Nephron (organoid): ENCODE measurements around the gene KIAA0825.

ENCODE experiments used
- H3K27ac Mint-ChIP-seq, 3 experiments: 2 replicates each; pipeline ENCODE4 v1.8.0; 2020; ENCODE audit warnings: mixed read lengths in 3 of 3, mild to moderate bottlenecking in 2 of 3, moderate library complexity in 1 of 3
- H3K27me3 Mint-ChIP-seq: 2 replicates; pipeline ENCODE4 v1.8.0; 2021; ENCODE audit warnings: low read depth, mild to moderate bottlenecking, moderate library complexity, mixed read lengths
- H3K36me3 Mint-ChIP-seq: 2 replicates; pipeline ENCODE4 v1.8.0; 2020; ENCODE audit warnings: low read depth, mixed read lengths
- H3K4me1 Mint-ChIP-seq: 2 replicates; pipeline ENCODE4 v1.8.0; 2020; ENCODE audit warnings: mixed read lengths
- H3K4me3 Mint-ChIP-seq, 3 experiments: 2 replicates each; pipeline ENCODE4 v1.8.0; 2020; ENCODE audit warnings: mild to moderate bottlenecking in 3 of 3, mixed read lengths in 3 of 3, moderate library complexity in 2 of 3
- H3K9me3 Mint-ChIP-seq: 2 replicates; pipeline ENCODE4 v1.8.0; 2020; ENCODE audit warnings: mixed read lengths
- CTCF ChIP-seq, 3 experiments: fragments of 200-600 bp; sonication (generic); IDR thresholded peaks; one replicate each; pipeline ENCODE4 v1.5.0; 2021; ENCODE audit warnings: antibody characterized with exemption in 3 of 3; ENCODE audit not compliant: unreplicated experiment in 3 of 3

KIAA0825 gene

GRCh38 chr5:94192658-94193391 is 425.6 kb downstream of the KIAA0825 start:
- Mint-ChIP-seq H3K27me3 (no peaks in the 10 kb centered on the region), H3K4me1 (peaks cover 5% of the 10 kb centered on the region), H3K9me3 (no peaks in the 10 kb centered on the region), H3K36me3 (no peaks in the 10 kb centered on the region), H3K4me3 (no peak overlapping the region), H3K27ac (no peak overlapping the region)
- TF ChIP-seq CTCF (IDR thresholded peaks at IDR 0.05; ENCODE audit: unreplicated experiment in 3 of 3): no peak

GRCh38 chr5:94191604-94192003 is 426.8 kb downstream of the KIAA0825 start:
- Mint-ChIP-seq H3K36me3 (no peaks in the 10 kb centered on the region), H3K9me3 (peaks cover 4% of the 10 kb centered on the region), H3K27me3 (no peaks in the 10 kb centered on the region), H3K4me1 (peaks cover 5% of the 10 kb centered on the region), H3K27ac (peak overlapping the region; percentile 3 to 67 (median 20)), H3K4me3 (peak overlapping the region in 1 of 3 experiments; percentile 16)
- no peak for TF ChIP-seq CTCF (IDR thresholded peaks at IDR 0.05; ENCODE audit: unreplicated experiment in 3 of 3)

GRCh38 chr5:94188725-94189124 is 429.7 kb downstream of the KIAA0825 start:
- Mint-ChIP-seq H3K27ac (no peak overlapping the region), H3K27me3 (no peaks in the 10 kb centered on the region), H3K9me3 (peaks cover 4% of the 10 kb centered on the region), H3K4me1 (peaks cover 5% of the 10 kb centered on the region), H3K4me3 (no peak overlapping the region), H3K36me3 (no peaks in the 10 kb centered on the region)
- TF ChIP-seq CTCF (IDR thresholded peaks at IDR 0.05; ENCODE audit: unreplicated experiment in 3 of 3): no peak

- Mint-ChIP-seq H3K9me3 (peaks cover 4% of the 10 kb centered on the region), H3K27ac (no peak overlapping the region), H3K4me3 (no peak overlapping the region), H3K4me1 (no peaks in the 10 kb centered on the region), H3K36me3 (no peaks in the 10 kb centered on the region), H3K27me3 (no peaks in the 10 kb centered on the region)
- no peak for TF ChIP-seq CTCF (IDR thresholded peaks at IDR 0.05; ENCODE audit: unreplicated experiment in 3 of 3)
Measured at GRCh38 chr5:94184870-94185269, 433.5 kb downstream of the KIAA0825 start.

GRCh38 chr5:94181895-94182294 is 436.5 kb downstream of the KIAA0825 start:
- peaks cover 1% of the 10 kb centered on the region for H3K9me3 Mint-ChIP-seq
- H3K4me3 Mint-ChIP-seq: no peak overlapping the region
- H3K27me3 Mint-ChIP-seq: no peaks in the 10 kb centered on the region
- no peak for TF ChIP-seq CTCF (IDR thresholded peaks at IDR 0.05; ENCODE audit: unreplicated experiment in 3 of 3)
- no peak overlapping the region for H3K27ac Mint-ChIP-seq
- H3K36me3 Mint-ChIP-seq: no peaks in the 10 kb centered on the region
- no peaks in the 10 kb centered on the region for H3K4me1 Mint-ChIP-seq

- Mint-ChIP-seq H3K27me3 (no peaks in the 10 kb centered on the region), H3K27ac (no peak overlapping the region), H3K4me3 (no peak overlapping the region), H3K36me3 (no peaks in the 10 kb centered on the region), H3K9me3 (no peaks in the 10 kb centered on the region), H3K4me1 (no peaks in the 10 kb centered on the region)
- no peak for TF ChIP-seq CTCF (IDR thresholded peaks at IDR 0.05; ENCODE audit: unreplicated experiment in 3 of 3)
Measured at GRCh38 chr5:94180761-94181160, 437.6 kb downstream of the KIAA0825 start.
